Right renal pelvis (tissue), 4 donors: ENCODE measurements around the gene TBC1D25. TPM values are rescaled to one million over a fixed set of nuclear protein-coding genes. Genes with fewer than 3 reads are reported as not detected.
A peak's percentile ranks its signal among the peaks of the same experiment; 100 is the strongest.

Experiments
- DNase-seq, 4 donors: peaks; one replicate each; pipeline ENCODE4 v3.0.0-alpha.2; 2013; ENCODE audit warnings: low read depth in 4 of 4, low spot score in 3 of 4, missing footprints in 1 of 4
- polyA plus RNA-seq, 4 donors: library from polyadenylated mRNA; unstranded; fragments of 120-200 nt; gene quantifications; one replicate each; pipeline ENCODE4 v1.2.1, GENCODE V29; 2013; ENCODE audit not compliant: insufficient read length in 4 of 4

The TBC1D25 gene
- 10 to 100 TPM in 3 of 4 donors, 1 to 10 TPM in 1; 9.7 to 10.7 (median 10.3) TPM for polyA plus RNA-seq

DNA sequence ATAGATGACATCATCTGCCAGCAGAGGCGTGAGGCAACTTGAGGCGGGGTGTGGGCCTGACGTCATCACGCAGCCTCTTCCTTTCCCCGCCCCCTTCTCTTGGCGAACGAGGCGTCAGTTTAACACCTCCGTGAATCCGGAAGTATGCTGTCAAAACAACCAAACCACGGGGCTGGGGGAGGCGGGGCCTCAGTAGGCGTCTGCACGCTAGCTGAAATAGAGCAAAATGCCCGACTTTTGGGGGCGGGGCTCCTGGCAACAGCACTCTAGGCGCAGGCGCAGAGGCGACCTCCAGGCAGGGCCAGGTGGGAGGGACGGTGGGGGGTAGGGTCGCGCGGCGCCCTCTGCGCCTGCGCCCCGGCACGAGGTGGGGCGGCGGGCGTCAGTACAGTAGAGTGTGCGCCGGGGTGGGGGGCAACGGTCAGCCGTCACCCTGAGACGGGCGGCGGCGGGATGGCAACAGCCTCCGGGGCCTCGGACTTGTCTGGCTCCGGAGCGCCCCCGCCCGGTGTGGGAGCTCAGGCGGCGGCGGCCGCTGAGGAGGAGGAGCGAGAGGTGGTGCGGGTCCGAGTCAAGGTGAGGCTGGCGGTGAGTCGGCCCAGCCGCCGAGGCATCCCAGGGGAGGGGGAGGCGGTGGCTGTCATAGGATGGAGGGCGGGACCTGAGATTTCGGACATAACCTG is at the start of gene TBC1D25:
Gene TBC1D25, plus strand, starts transcription at position 370 of the 683 bp plus-strand sequence. Its CDS starts 84 bp downstream, at position 454.
- DNase-seq: peak; percentile 83 to 89 (median 86)

- no peak for DNase-seq
Measured at GRCh38 chrX:48489892-48490291, 49.6 kb upstream of the TBC1D25 start.

GRCh38 chrX:48490661-48491060 is 48.9 kb upstream of the TBC1D25 start:
- DNase-seq: no peak

- no peak for DNase-seq
Measured at GRCh38 chrX:48491809-48492208, 47.7 kb upstream of the TBC1D25 start.

DNA sequence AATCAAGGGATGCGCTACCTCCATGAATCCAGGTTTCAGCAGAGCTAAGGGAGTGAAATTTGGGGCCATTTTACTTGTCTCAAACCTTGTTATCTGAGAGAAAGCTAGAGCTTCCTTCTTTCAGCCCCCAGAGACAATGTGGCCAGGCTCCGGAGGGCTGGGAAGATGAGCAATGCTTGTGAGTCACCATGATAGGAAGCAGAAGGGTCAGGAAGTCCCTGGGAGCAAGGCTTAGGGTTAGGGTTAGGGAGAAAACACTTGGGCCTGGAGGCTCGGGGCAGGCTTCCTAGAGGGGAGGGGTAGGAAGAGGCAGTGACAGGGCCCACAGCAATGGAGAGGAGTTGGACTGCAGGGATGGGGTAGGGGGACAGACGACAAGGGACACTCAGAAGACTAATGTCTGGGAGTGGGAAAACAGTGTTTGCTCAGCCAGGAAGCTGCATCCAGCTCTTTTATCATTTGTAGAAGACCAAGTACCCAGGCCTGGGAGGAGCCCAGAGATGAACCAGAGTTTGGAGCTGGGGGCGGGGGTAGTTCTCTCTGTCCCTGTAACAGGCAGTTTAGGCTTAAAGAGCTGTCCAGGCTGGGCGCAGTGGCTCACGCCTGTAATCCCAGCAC is 47.1 kb upstream of the TBC1D25 start:
- DNase-seq: no peak

DNA sequence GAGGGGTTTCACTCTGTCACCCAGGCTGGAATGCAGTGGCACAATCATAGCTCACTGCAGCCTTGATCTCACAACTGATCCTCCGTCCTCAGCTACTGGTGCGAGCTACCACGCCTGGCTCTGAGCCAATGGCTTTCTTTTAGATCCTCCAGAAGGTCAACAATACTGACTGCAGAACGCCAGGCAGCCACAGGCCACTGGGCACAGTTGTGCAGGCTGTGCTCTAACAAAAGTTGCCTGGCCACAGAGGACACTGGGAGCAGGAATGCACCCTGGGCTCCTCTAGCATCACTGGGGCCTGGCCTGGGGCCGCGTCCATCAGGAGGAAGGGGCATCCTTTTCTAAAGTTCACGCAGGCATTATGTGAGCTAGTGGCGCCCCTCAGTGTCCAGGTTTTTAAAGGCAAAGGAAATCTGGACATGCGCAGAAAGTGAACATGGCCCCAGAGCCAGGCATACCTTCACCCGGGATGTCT is 45.6 kb upstream of the TBC1D25 start:
- no peak for DNase-seq

DNA sequence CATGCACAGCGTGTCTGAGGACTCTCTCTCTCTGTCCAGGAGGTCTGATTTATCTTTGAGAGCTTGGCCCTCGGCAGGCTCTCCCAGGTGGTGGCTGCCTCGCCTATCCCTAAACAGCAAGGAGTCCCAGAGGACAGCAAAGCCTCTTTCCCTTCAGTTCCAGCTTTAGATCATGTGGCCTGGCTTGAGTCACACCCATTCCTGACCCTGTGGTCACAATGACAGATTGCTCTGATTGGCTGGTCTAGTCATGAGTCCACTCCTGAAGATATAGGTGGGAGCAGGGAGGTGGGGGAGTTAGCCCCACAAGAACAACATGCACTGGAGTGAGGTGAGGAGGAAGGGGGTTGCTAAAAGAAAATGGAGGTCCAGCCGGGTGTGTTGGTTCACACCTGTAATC is 42.9 kb upstream of the TBC1D25 start:
- DNase-seq: no peak

- DNase-seq: no peak
Measured at GRCh38 chrX:48497871-48498270, 41.6 kb upstream of the TBC1D25 start.

DNA sequence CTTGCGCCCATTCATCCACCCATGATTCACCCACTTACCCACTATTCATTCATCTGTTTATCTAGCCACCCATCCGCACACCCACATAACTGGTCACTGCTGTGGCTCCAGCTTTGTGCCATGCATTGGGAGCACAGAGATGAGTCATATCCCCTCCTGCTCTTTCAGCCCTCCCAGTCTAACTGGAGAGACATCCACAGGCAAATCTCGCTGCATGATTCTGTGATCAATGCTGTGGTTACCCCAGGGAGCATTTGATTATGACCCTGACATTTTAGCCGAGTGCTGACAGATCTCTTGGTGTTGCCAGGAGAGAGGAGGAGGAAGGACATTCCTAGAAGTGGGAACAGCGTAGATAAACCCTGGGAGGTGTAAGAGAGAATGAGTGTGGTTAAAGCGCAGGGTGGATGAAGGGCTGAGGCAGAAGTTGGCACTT is 41.1 kb upstream of the TBC1D25 start:
- DNase-seq: no peak

DNA sequence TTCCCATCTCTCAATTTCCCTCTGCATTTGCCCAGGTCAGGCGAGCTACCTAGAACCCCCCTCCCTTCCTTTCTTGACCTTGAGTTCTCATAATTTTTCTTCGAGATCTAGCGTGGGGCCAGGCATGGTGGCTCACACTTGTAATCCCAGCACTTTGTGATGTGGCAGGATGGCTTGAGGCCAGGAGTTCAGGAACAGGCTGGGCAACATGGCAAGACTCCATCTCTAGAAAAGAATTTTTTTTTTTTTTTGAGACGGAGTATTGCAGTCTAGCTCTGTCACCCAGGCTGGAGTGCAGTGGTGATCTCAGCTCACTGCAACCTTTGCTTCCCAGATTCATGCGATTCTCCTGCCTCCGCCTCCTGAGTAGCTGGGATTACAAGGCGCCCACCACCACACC is 35.3 kb upstream of the TBC1D25 start:
- no peak for DNase-seq

- no peak for DNase-seq
Measured at GRCh38 chrX:48505481-48505880, 34.0 kb upstream of the TBC1D25 start.

DNA sequence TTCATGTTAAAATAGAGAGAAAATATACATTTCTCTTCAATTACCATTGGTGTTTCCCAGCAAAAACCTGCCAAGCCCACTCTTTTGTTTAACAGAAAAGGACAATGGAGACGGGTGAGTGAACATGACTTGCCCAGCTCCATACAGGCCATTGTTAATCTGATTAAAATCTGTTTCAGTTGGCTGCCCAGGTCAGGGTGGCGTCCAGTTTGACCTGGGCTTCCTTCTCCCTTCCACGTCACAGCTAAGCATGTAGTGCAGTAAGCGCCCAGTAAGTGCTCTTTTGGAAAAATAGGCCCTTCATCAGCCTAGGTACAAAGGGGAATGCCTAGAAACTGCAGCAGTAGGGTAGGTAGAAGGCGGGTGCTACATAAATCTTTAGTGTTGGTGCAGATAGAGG is 32.3 kb upstream of the TBC1D25 start:
- no peak for DNase-seq

GRCh38 chrX:48508400-48509244 is 30.9 kb upstream of the TBC1D25 start, which contains the start of gene PORCN:
PORCN (plus strand) TSS chrX:48508992; CDS start chrX:48509821, 829 bp downstream.
- peak in 1 of 4 donors; percentile 36 for DNase-seq

- no peak for DNase-seq
Measured at GRCh38 chrX:48509245-48509590, 30.3 kb upstream of the TBC1D25 start.

GRCh38 chrX:48509619-48510018 is 29.9 kb upstream of the TBC1D25 start:
- DNase-seq: no peak

DNA sequence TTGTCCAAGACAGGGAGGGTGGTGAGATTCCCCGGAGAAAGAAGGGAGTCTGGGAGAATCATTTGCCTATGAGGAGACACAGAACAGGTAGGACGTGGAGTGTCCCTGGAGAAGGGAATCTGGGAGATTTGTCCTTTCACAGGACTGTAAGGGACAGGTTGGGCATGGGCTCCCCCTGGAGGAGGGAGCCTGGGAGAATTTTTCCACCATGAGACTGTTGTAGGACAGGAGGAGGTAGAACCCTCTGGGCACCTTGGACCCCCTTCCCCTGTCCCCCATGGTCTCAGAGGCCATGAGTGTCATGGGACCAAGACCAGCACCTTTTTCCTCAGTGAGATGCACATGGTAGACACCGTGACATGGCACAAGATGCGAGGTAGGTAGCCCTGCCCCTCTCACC is 28.0 kb upstream of the TBC1D25 start:
- DNase-seq: no peak

DNA sequence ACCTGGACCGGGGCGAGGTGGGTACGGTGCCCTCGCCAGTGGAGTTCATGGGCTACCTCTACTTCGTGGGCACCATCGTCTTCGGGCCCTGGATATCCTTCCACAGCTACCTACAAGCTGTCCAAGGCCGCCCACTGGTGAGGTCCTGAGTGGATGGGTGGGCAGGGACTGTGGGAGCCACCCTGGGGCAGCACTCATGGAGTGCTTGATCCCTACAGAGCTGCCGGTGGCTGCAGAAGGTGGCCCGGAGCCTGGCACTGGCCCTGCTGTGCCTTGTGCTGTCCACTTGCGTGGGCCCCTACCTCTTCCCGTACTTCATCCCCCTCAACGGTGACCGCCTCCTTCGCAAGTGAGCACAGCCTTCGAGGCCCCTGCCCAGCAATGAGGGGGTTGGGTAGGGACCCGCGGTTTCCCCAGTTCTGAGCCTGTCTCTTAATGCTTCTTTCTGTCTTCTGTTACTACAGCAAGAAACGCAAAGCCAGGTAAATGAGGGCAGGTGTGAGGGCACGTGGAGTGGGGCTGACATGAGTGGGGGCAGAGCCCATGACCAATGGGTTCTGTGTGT is 27.1 kb upstream of the TBC1D25 start:
- DNase-seq: no peak

- no peak for DNase-seq
Measured at GRCh38 chrX:48513670-48514069, 25.8 kb upstream of the TBC1D25 start.

GRCh38 chrX:48514126-48514806 is 25.2 kb upstream of the TBC1D25 start:
- DNase-seq: no peak

- no peak for DNase-seq
Measured at GRCh38 chrX:48514868-48515460, 24.6 kb upstream of the TBC1D25 start.
